NCI-H774 (cell line): Measurements from ENCODE around the gene TRIM48.
"Not testable (repeated sequence)": the region's sequence is repeated elsewhere in the genome, so short reads cannot be mapped to it uniquely, and the experiment has no call there.

ENCODE experiments used
- DNase-seq: peaks from one replicate; lab custom pipeline; 2025; lab: John Stamatoyannopoulos, UW

The TRIM48 gene, protein sequence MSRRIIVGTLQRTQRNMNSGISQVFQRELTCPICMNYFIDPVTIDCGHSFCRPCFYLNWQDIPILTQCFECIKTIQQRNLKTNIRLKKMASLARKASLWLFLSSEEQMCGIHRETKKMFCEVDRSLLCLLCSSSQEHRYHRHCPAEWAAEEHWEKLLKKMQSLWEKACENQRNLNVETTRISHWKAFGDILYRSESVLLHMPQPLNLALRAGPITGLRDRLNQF

GRCh38 chr11:55261855-55262254, at the start of gene TRIM48:
Gene TRIM48, plus strand, starts transcription at chr11:55262155. Its CDS starts 113 bp downstream, at chr11:55262268.
- not testable (repeated sequence) for DNase-seq

DNA sequence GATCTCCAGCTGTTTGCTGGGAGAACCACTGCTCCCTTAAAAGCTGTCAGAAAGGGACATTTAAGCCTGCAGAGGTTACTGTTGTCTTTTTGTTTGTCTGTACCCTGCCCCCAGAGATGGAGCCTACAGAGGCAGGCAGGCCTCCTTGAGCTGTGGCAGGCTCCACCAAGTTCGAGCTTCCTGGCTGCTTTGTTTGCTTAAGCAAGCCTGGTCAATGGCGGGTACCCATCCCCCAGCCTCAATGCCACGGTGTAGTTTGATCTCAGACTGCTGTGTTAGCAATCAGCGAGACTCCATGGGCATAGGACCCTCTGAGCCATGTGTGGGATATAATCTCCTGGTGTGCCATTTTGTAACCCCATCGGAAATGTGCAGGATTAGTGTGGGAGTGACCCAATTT, 23.6 kb upstream of the TRIM48 start:
- DNase-seq, result not testable (repeated sequence)

- DNase-seq, result no peak
Measured at GRCh38 chr11:55263081-55263480, 1.1 kb downstream of the TRIM48 start.
